Measurements from ENCODE around the gene ITPKA. TPM values are rescaled to one million over a fixed set of nuclear protein-coding genes. Genes with fewer than 3 reads are reported as not detected.
A peak's percentile ranks its signal among the peaks of the same experiment; 100 is the strongest.

ITPKA gene
- total RNA-seq, 4 donors from 2014 or later, result 0.75 to 12.4 (median 7.0) TPM

- in situ Hi-C loops (cut with MboI; ENCODE audit: low sequenced_read_pairs in 4 of 4), result no loop called here
- peaks cover 61 to 75% (median 65%) of the 10 kb centered on the region in 3 donors for H3K27me3 ChIP-seq
- peak overlapping the region; percentile 58 to 88 (median 64) for H3K4me3 ChIP-seq
- TF ChIP-seq, protein P1, sequence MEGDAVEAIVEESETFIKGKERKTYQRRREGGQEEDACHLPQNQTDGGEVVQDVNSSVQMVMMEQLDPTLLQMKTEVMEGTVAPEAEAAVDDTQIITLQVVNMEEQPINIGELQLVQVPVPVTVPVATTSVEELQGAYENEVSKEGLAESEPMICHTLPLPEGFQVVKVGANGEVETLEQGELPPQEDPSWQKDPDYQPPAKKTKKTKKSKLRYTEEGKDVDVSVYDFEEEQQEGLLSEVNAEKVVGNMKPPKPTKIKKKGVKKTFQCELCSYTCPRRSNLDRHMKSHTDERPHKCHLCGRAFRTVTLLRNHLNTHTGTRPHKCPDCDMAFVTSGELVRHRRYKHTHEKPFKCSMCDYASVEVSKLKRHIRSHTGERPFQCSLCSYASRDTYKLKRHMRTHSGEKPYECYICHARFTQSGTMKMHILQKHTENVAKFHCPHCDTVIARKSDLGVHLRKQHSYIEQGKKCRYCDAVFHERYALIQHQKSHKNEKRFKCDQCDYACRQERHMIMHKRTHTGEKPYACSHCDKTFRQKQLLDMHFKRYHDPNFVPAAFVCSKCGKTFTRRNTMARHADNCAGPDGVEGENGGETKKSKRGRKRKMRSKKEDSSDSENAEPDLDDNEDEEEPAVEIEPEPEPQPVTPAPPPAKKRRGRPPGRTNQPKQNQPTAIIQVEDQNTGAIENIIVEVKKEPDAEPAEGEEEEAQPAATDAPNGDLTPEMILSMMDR (IDR thresholded peaks at IDR 0.05 in 4 of 5, conservative IDR thresholded peaks at IDR 0.05 in 1 of 5), result no peak
- TF ChIP-seq POLR2A (IDR thresholded peaks at IDR 0.05), result no peak
- H3K27ac ChIP-seq, result no peak overlapping the region
- no peaks in the 10 kb centered on the region for H3K36me3 ChIP-seq
- no peak for DNase-seq
- no peaks in the 10 kb centered on the region for H3K9me3 ChIP-seq
- no peak for ATAC-seq
- intact Hi-C loops (cut with DNase I; ENCODE audit: low total_unique reads), result no loop called here
- H3K4me1 ChIP-seq, result peaks cover 11 to 21% of the 10 kb centered on the region in 2 donors
Observed at GRCh38 chr15:41492597-41493204, 973 bp upstream of the ITPKA start.

GRCh38 chr15:41493902-41494189, 172 bp downstream of the ITPKA start:
- no peak for DNase-seq
- intact Hi-C loops (cut with DNase I; ENCODE audit: low total_unique reads), result no loop called here
- Histone ChIP-seq H3K36me3 (no peaks in the 10 kb centered on the region), H3K27me3 (peaks cover 57 to 73% (median 61%) of the 10 kb centered on the region in 3 donors), H3K4me3 (peak overlapping the region; percentile 43 to 70 (median 64)), H3K4me1 (peaks cover 11 to 21% of the 10 kb centered on the region in 2 donors), H3K9me3 (no peaks in the 10 kb centered on the region), H3K27ac (no peak overlapping the region)
- in situ Hi-C loops (cut with MboI; ENCODE audit: low sequenced_read_pairs in 4 of 4), result no loop called here
- TF ChIP-seq, protein P1 (IDR thresholded peaks at IDR 0.05 in 4 of 5, conservative IDR thresholded peaks at IDR 0.05 in 1 of 5), result no peak
- no peak for TF ChIP-seq POLR2A (IDR thresholded peaks at IDR 0.05)
- peak; percentile 7 to 18 for ATAC-seq

DNA sequence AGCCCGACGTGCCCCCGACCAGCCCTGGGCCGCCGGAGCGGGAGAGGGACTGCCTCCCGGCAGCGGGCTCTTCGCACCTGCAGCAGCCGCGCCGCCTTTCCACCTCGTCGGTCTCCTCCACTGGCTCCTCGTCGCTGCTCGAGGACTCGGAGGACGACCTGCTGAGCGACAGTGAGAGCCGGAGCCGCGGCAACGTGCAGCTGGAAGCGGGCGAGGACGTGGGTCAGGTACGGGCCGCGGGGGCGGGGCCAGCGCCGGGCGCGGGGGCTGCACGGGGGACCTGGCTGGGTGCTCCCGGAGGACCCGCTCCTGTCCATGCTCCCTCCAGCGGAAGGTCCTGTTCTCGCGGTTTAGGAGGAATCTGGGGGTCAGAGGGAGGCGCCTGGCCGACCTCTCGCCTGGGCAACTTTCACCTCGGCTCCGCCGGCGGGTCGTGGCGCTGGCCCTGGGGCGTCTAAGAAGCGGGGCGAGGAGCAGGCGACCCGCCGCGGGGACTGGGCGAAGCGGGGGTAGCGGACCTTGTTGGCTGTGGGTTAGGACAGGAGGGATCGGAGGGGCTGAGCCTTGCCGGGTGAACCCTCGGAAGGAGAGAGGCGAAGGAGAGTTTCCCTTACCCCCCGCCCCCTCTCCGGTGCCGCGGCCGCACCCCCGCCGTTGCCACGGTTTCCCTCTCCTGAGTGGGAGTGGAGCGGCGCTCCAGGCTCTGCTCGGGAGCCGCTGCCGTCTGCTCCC, 682 bp downstream of the ITPKA start:
- Histone ChIP-seq H3K36me3 (no peaks in the 10 kb centered on the region), H3K4me1 (peaks cover 11 to 21% of the 10 kb centered on the region in 2 donors), H3K4me3 (peak overlapping the region; percentile 43 to 70 (median 64)), H3K27me3 (peaks cover 54 to 68% (median 61%) of the 10 kb centered on the region in 3 donors), H3K27ac (no peak overlapping the region), H3K9me3 (no peaks in the 10 kb centered on the region)
- intact Hi-C loops (cut with DNase I; ENCODE audit: low total_unique reads), result no loop called here
- ATAC-seq, result peak in 1 of 2 donors; percentile 28
- in situ Hi-C loops (cut with MboI; ENCODE audit: low sequenced_read_pairs in 4 of 4), result no loop called here
- DNase-seq, result no peak
- TF ChIP-seq, protein P1 (IDR thresholded peaks at IDR 0.05 in 4 of 5, conservative IDR thresholded peaks at IDR 0.05 in 1 of 5), result no peak
- TF ChIP-seq POLR2A (IDR thresholded peaks at IDR 0.05), result no peak

DNA sequence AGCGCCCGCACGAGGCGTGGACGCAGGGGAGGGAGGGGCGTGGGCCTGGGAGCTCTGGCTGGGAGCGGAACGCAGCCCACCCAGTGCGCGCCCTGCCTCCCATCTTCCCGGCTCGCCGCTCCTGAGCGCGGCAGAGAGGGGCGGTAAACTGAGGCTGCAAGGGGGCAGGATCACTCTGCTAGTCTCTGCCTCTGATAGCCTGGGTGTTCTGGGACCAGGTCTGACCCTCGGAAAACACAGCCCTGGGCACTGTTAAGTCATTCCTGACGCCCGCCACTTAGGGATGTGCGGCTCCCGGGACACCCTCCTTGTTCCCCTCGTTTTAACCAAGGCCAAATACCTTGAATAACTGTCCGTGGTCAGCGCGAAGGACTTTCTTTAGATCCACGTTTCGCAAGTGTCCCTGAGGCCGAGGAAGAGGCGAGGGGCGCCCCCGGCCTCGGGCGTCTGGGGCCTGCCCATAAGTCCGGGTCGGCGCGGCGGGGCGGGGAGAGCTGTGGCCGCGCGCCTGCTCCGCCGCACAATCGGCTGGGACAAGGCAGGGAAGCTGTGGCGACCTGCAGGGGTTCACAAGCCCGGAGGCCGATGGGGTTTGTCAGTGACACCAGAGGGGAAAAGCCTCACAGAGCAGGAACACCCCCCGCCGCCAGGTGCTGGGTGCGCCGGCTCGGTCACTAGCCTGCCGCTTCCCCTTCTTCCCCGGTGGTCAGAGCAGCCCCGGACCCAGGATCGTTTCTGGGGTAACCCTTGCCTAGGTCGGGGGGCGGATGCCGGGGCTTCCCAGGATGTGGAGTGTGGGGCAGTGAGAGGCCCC, 1.5 kb downstream of the ITPKA start:
- H3K27ac ChIP-seq, result no peak overlapping the region
- no peak for ATAC-seq
- DNase-seq, result no peak
- H3K9me3 ChIP-seq, result no peaks in the 10 kb centered on the region
- no peaks in the 10 kb centered on the region for H3K36me3 ChIP-seq
- intact Hi-C loops (cut with DNase I; ENCODE audit: low total_unique reads) (no loop called here), in situ Hi-C loops (cut with MboI; ENCODE audit: low sequenced_read_pairs in 4 of 4) (no loop called here)
- peaks cover 54 to 64% (median 62%) of the 10 kb centered on the region in 3 donors for H3K27me3 ChIP-seq
- peaks cover 11 to 21% of the 10 kb centered on the region in 2 donors for H3K4me1 ChIP-seq
- peak overlapping the region; percentile 43 to 70 (median 64) for H3K4me3 ChIP-seq
- TF ChIP-seq POLR2A (IDR thresholded peaks at IDR 0.05), result no peak
- TF ChIP-seq, protein P1 (IDR thresholded peaks at IDR 0.05 in 4 of 5, conservative IDR thresholded peaks at IDR 0.05 in 1 of 5), result no peak
